CD4-positive, alpha-beta memory T cell (primary cell): Measurements from ENCODE around the gene FSIP1. TPM values are rescaled to one million over a fixed set of nuclear protein-coding genes. Genes with fewer than 3 reads are reported as not detected.

ENCODE experiments used
- CTCF ChIA-PET: fragments of 350-600 bp; sonication (Branson Sonifier 250); formaldehyde crosslinking; loops from one replicate; lab custom pipeline; 2021; ENCODE audit warnings: inconsistent platforms; ENCODE audit not compliant: partially characterized antibody; lab: Charles Lee
- POLR2A ChIA-PET: fragments of 350-600 bp; sonication (Branson Sonifier 250); formaldehyde crosslinking; loops from one replicate; lab custom pipeline; 2021; ENCODE audit not compliant: partially characterized antibody; lab: Charles Lee
- DNase-seq, 5 donors: peaks; one replicate each; pipeline versions ENCODE4 v3.0.0 to v3.0.0-alpha.2; 2020 to 2022; ENCODE audit warnings: mixed read lengths in 1 of 5
- H3K27ac ChIP-seq: one replicate; pipeline ENCODE4 v1.7.0; 2013; ENCODE audit warnings: low read depth, low read length
- H3K27me3 ChIP-seq: 2 replicates; pipeline ENCODE4 v1.7.0; 2013; ENCODE audit warnings: mild to moderate bottlenecking, low read length, moderate library complexity; ENCODE audit not compliant: insufficient read depth
- H3K36me3 ChIP-seq: 2 replicates; pipeline ENCODE4 v1.7.0; 2013; ENCODE audit warnings: mild to moderate bottlenecking, low read length, moderate library complexity; ENCODE audit not compliant: insufficient read depth
- H3K4me1 ChIP-seq: 2 replicates; pipeline ENCODE4 v1.7.0; 2013; ENCODE audit warnings: mild to moderate bottlenecking, low read length, moderate library complexity; ENCODE audit not compliant: insufficient read depth
- H3K4me3 ChIP-seq, 2 donors: one replicate each; pipeline ENCODE4 v1.7.0; 2013; ENCODE audit warnings: low read length in 2 of 2, mild to moderate bottlenecking in 1 of 2
- H3K9me3 ChIP-seq, 2 donors: one replicate each; pipeline ENCODE4 v1.7.0; 2013; ENCODE audit warnings: low read length in 2 of 2, control low read depth in 1 of 2; ENCODE audit not compliant: control insufficient read depth in 1 of 2
- H3K27ac Mint-ChIP-seq, 7 donors: one replicate each; pipeline ENCODE4 v1.8.0; 2020 to 2021; ENCODE audit warnings: mixed read lengths in 7 of 7, mild to moderate bottlenecking in 6 of 7, inconsistent platforms in 3 of 7, moderate library complexity in 3 of 7
- H3K27me3 Mint-ChIP-seq, 2 donors: one replicate each; pipeline ENCODE4 v1.8.0; 2020 to 2021; ENCODE audit warnings: mixed read lengths in 2 of 2
- H3K36me3 Mint-ChIP-seq, 2 donors: one replicate each; pipeline ENCODE4 v1.8.0; 2020 to 2021; ENCODE audit warnings: mixed read lengths in 2 of 2, inconsistent platforms in 1 of 2, mild to moderate bottlenecking in 1 of 2
- H3K4me1 Mint-ChIP-seq, 4 donors: one replicate each; pipeline ENCODE4 v1.8.0; 2020 to 2021; ENCODE audit warnings: mixed read lengths in 4 of 4, mild to moderate bottlenecking in 1 of 4
- H3K4me3 Mint-ChIP-seq, 8 donors: one replicate each; pipeline ENCODE4 v1.8.0; 2020 to 2021; ENCODE audit warnings: mixed read lengths in 8 of 8, mild to moderate bottlenecking in 7 of 8, moderate library complexity in 6 of 8, inconsistent platforms in 3 of 8
- H3K9me3 Mint-ChIP-seq, 8 donors: one replicate each; pipeline ENCODE4 v1.8.0; 2020 to 2021; ENCODE audit warnings: mixed read lengths in 8 of 8, mild to moderate bottlenecking in 5 of 8, inconsistent platforms in 3 of 8, moderate library complexity in 1 of 8
- intact Hi-C: fragments of 100-400 bp; cut with micrococcal nuclease; formaldehyde crosslinking; loops from one replicate; pipeline ENCODE4 v1.15.1; 2023
- polyA plus RNA-seq, 2 donors: library from polyadenylated mRNA; unstranded; fragments of 300-500 nt; fragmentation: Illumina TruSeq; gene quantifications; one replicate each; pipeline ENCODE4 v1.2.3, GENCODE V29; 2021
- total RNA-seq, 2 experiments: library from RNA; stranded (reverse); gene quantifications; one replicate each; pipeline ENCODE4 v1.2.3, GENCODE V29; 2021

The FSIP1 gene
- total and polyA plus RNA-seq, 4 experiments from 2014 or later = 0.47 to 1.6 (median 1.1) TPM

DNA sequence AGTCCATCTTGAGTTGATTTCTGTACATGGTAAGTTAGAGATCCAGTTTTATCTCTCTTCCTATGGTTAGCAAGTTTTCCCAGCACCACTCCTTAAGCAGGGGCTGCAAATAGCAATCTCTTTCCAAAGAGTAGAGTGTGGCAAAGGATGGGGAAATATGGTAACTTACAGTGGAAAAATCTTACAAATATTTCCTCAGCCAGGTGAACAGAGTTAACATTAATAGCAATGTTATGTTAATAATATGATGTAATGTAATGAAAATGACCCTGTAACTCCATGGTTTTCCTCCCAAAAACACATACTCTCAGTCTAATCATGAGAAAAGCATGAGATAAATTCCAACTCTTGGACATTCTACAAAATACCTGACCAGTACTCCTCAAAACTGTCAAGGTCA is 30.4 kb downstream of the FSIP1 start:
- CTCF ChIA-PET = interaction anchor here (8.1 kb wide), 1 partner anchor 170 kb away, joined by 83 read pairs; the partner anchor contains the start of gene THBS1
- H3K27me3 Mint-ChIP-seq = peaks cover 0 to 10% of the 10 kb centered on the region in 2 donors

DNA sequence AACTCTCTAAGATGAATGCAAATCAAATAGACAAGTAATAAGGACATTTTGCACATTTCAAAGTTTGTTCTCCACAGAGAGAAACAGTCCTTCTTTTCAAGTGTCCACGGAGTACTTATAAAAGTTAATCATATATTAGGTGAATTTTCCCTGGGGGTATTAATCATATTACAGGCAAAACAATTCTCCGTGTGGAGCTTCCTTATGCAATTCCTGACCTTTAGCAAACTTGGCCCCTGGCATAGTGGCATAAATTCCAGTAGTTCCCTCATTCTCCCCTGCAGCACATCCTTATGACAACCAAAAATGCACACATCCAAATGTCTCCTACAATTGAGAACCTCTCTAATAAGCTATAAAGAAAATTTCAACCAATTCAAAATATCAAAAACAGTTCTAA is 34.4 kb downstream of the FSIP1 start:
- Histone ChIP-seq H3K9me3 (no peaks in the 10 kb centered on the region), H3K27me3 (no peaks in the 10 kb centered on the region), H3K4me1 (no peaks in the 10 kb centered on the region), H3K27ac (no peak overlapping the region), H3K4me3 (no peak overlapping the region), H3K36me3 (no peaks in the 10 kb centered on the region)
- intact Hi-C loops = no loop called here
- Mint-ChIP-seq H3K4me1 (no peaks in the 10 kb centered on the region), H3K4me3 (no peak overlapping the region), H3K9me3 (no peaks in the 10 kb centered on the region), H3K36me3 (no peaks in the 10 kb centered on the region), H3K27me3 (peaks cover 0 to 19% of the 10 kb centered on the region in 2 donors), H3K27ac (no peak overlapping the region)
- ChIA-PET POLR2A (no interaction called here), CTCF (interaction anchor here (1.4 kb wide), 1 partner anchor 9 kb away, joined by 5 read pairs; no protein-coding TSS in a partner anchor)
- DNase-seq = no peak

More for the DNA sequence above, 30.4 kb downstream of the FSIP1 start:
- H3K4me1 ChIP-seq = no peaks in the 10 kb centered on the region
- H3K4me3 ChIP-seq = no peak overlapping the region
- H3K36me3 ChIP-seq = no peaks in the 10 kb centered on the region
- Mint-ChIP-seq H3K9me3 (no peaks in the 10 kb centered on the region), H3K27ac (no peak overlapping the region), H3K4me1 (no peaks in the 10 kb centered on the region), H3K36me3 (no peaks in the 10 kb centered on the region), H3K4me3 (no peak overlapping the region)
- no peaks in the 10 kb centered on the region for H3K9me3 ChIP-seq
- intact Hi-C loops = loop anchor here (10.0 kb wide), 2 partner anchors 1277 to 1307 kb away; no protein-coding TSS in a partner anchor
- POLR2A ChIA-PET = no interaction called here
- no peak overlapping the region for H3K27ac ChIP-seq
- H3K27me3 ChIP-seq = no peaks in the 10 kb centered on the region
- DNase-seq = no peak

DNA sequence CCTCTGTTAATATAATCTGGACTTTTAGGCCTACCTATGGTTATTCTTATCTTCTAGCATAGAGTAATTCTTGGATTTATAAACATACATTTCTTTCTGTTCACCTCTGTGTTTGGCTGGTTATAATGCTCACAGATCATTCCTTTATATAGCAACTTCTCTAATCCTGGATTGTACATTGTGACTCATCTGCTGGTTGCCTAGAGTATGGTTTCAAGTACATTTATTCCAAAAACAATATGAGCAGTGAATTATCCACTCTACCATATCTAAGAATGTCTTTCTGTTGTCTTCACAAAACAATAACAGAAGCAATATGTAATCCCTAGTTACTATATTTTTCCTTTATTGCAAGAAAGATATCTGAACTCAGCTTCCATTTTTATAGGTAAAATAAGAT is 35.3 kb downstream of the FSIP1 start:
- Histone ChIP-seq H3K9me3 (no peaks in the 10 kb centered on the region), H3K36me3 (no peaks in the 10 kb centered on the region), H3K4me3 (no peak overlapping the region), H3K27ac (no peak overlapping the region), H3K4me1 (no peaks in the 10 kb centered on the region), H3K27me3 (no peaks in the 10 kb centered on the region)
- Mint-ChIP-seq H3K4me1 (no peaks in the 10 kb centered on the region), H3K36me3 (no peaks in the 10 kb centered on the region), H3K4me3 (no peak overlapping the region), H3K9me3 (no peaks in the 10 kb centered on the region), H3K27ac (no peak overlapping the region), H3K27me3 (peaks cover 0 to 20% of the 10 kb centered on the region in 2 donors)
- ChIA-PET POLR2A (no interaction called here), CTCF (no interaction called here)
- intact Hi-C loops = no loop called here
- DNase-seq = no peak

DNA sequence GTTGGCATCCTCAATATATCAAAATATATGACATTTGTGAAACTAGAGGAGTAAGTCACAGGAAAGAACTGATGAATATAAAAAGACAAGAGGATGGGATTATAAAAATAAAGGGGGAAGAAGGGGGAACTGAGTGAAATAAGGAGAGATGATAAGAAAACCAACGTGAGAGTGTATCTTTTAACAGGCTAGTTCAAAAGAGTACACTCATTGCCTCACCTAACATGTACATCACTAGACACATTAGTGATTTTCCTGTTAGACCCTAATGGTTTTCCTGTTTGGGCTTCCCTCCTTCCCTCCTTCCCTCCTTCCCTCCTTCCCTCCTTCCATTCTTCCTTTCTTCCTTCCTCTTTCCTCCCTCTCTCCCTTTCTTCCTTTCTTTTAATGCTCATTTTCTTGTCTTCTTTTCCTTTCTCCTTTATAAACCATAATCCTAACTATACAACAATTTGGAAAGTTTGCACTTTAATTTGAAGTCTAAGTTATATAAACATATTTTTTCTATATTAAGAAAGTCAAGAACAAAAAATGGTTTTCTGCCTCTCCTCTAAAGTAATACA is 35.8 kb downstream of the FSIP1 start:
- no peaks in the 10 kb centered on the region for H3K4me1 ChIP-seq
- no peaks in the 10 kb centered on the region for H3K9me3 ChIP-seq
- Mint-ChIP-seq H3K4me1 (no peaks in the 10 kb centered on the region), H3K27me3 (peaks cover 0 to 22% of the 10 kb centered on the region in 2 donors), H3K27ac (peak overlapping the region in 1 of 7 donors; percentile 83), H3K9me3 (no peaks in the 10 kb centered on the region), H3K36me3 (no peaks in the 10 kb centered on the region), H3K4me3 (no peak overlapping the region)
- ChIA-PET CTCF (no interaction called here), POLR2A (no interaction called here)
- H3K36me3 ChIP-seq = no peaks in the 10 kb centered on the region
- intact Hi-C loops = no loop called here
- no peak overlapping the region for H3K4me3 ChIP-seq
- H3K27me3 ChIP-seq = no peaks in the 10 kb centered on the region
- H3K27ac ChIP-seq = no peak overlapping the region
- DNase-seq = no peak

DNA sequence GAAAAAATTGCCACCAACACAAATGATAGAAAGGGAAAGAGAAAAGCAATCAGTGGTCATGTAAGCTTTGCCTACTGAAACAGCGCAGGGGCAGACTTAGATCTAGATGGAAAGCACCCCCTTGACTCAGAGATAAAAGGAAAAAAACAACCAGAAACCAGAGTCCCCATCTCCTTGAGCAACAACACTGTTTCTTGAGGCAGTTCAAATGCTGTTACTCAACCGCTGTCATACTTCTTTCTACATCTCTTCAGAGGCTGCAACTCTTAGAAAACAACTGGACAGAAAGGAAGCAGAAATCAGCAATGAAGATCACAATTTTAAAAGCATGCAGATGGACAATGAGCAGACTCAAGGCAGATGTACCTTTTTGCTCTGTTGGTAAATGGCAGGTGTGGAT is 36.5 kb downstream of the FSIP1 start:
- Mint-ChIP-seq H3K9me3 (no peaks in the 10 kb centered on the region), H3K27ac (no peak overlapping the region), H3K36me3 (no peaks in the 10 kb centered on the region), H3K27me3 (peaks cover 0 to 21% of the 10 kb centered on the region in 2 donors), H3K4me1 (no peaks in the 10 kb centered on the region), H3K4me3 (no peak overlapping the region)
- ChIA-PET CTCF (interaction anchor here (2.2 kb wide), 1 partner anchor 10 kb away, joined by 7 read pairs; no protein-coding TSS in a partner anchor), POLR2A (no interaction called here)
- Histone ChIP-seq H3K36me3 (no peaks in the 10 kb centered on the region), H3K4me3 (no peak overlapping the region), H3K9me3 (no peaks in the 10 kb centered on the region), H3K27ac (no peak overlapping the region), H3K27me3 (no peaks in the 10 kb centered on the region), H3K4me1 (no peaks in the 10 kb centered on the region)
- no peak for DNase-seq
- intact Hi-C loops = no loop called here

DNA sequence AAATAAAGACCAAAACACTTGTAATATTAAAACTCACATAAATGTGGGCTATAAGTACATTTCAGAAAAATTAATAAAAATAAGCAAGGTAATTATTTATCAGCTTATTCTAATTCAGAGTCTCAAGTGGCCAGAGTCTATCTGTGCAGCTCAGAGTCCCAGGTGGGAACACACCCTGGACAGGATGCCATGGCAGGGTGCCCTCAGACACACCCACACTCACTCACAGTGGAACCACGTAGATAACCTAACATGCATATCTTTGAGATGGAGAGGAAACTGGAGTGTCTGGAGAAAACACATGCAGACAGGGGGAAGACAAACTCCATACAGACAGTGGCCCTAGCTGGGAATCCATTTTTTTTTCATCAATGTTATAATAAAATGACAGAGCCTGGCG is 37.2 kb downstream of the FSIP1 start:
- Mint-ChIP-seq H3K4me1 (no peaks in the 10 kb centered on the region), H3K4me3 (no peak overlapping the region), H3K27ac (no peak overlapping the region), H3K36me3 (no peaks in the 10 kb centered on the region), H3K27me3 (peaks cover 0 to 20% of the 10 kb centered on the region in 2 donors), H3K9me3 (no peaks in the 10 kb centered on the region)
- Histone ChIP-seq H3K4me1 (no peaks in the 10 kb centered on the region), H3K4me3 (no peak overlapping the region), H3K9me3 (no peaks in the 10 kb centered on the region), H3K27me3 (no peaks in the 10 kb centered on the region), H3K36me3 (no peaks in the 10 kb centered on the region), H3K27ac (no peak overlapping the region)
- ChIA-PET POLR2A (no interaction called here), CTCF (interaction anchor here (2.2 kb wide), 1 partner anchor 11 kb away, joined by 7 read pairs; no protein-coding TSS in a partner anchor)
- intact Hi-C loops = no loop called here
- no peak for DNase-seq

DNA sequence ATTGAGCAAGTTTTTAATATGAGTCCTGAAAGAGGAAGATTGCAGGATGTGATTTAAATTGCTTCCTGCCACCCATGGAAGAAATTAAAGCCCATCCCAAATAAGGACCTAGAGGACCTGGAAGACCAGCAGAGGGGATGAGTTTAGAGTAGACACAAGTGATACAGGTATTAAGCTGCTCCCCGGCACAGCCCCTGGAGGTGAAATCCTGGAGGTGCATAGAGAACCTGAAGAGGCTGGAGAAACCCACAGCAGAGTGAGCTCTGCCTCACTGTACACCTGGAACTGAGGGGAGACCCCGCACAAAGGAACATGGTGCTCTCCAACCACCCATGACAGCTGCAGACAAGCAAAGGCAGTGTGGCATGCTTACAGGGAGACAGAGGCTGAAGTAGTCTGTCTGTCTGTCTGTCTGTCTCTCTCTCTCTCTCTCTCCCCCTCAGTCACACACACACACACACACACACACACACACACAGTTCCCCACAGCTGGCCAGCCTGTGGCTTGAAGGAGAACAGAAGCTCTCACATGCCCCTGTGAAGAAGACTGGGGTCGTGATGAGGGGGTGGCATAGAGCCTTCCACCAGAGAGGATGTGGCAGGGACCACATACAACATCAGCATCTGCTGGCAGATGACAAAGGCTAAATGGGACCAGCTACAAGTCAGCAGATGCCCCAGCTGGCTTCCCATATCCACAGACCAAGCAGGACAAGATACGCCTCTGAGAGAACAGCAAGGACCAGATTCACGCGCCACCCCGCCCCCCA is 38.1 kb downstream of the FSIP1 start:
- Histone ChIP-seq H3K27me3 (no peaks in the 10 kb centered on the region), H3K4me3 (no peak overlapping the region), H3K27ac (no peak overlapping the region), H3K36me3 (no peaks in the 10 kb centered on the region), H3K9me3 (no peaks in the 10 kb centered on the region), H3K4me1 (no peaks in the 10 kb centered on the region)
- POLR2A ChIA-PET = no interaction called here
- no peaks in the 10 kb centered on the region for H3K36me3 Mint-ChIP-seq
- H3K27me3 Mint-ChIP-seq = peaks cover 0 to 19% of the 10 kb centered on the region in 2 donors
- H3K4me1 Mint-ChIP-seq = no peaks in the 10 kb centered on the region
- H3K27ac Mint-ChIP-seq = peak overlapping the region in 2 of 7 donors; percentile 24 to 44
- CTCF ChIA-PET = interaction anchor here (2.2 kb wide), 1 partner anchor 12 kb away, joined by 7 read pairs; no protein-coding TSS in a partner anchor
- no peak for DNase-seq
- H3K4me3 Mint-ChIP-seq = no peak overlapping the region
- H3K9me3 Mint-ChIP-seq = no peaks in the 10 kb centered on the region
- intact Hi-C loops = no loop called here
